Tibial artery (tissue), 4 donors: ENCODE results near the gene RSF1.
"Not testable (repeated sequence)": the region's sequence is repeated elsewhere in the genome, so short reads cannot be mapped to it uniquely, and the experiment has no call there.

ENCODE experiments used
- DNase-seq, 2 donors: peaks; one replicate each; pipeline ENCODE4 v3.0.0-alpha.2; 2019
- H3K27ac ChIP-seq, 2 donors: fragments of 200-600 bp; sonication (generic) in 1 of 2; 1 replicate in 1 of 2; 2 replicates in 1 of 2; pipeline ENCODE4 v1.5.1; 2018 to 2019; ENCODE audit warnings: mild to moderate bottlenecking in 1 of 2
- H3K27me3 ChIP-seq, 2 donors: fragments of 200-600 bp; sonication (generic) in 1 of 2; one replicate each; pipeline versions ENCODE4 v1.5.1 to v1.6.0; 2016 to 2019
- H3K36me3 ChIP-seq, 3 donors: fragments of 200-600 bp; sonication (generic) in 2 of 3; one replicate each; pipeline ENCODE4 v1.5.1; 2016 to 2019; ENCODE audit warnings: mild to moderate bottlenecking in 2 of 3
- H3K4me1 ChIP-seq, 4 donors: fragments of 200-600 bp; sonication (generic) in 2 of 4; 1 replicate in 3 of 4; 2 replicates in 1 of 4; pipeline ENCODE4 v1.5.1; 2016 to 2019
- H3K4me3 ChIP-seq, 2 donors: fragments of 200-600 bp; sonication (generic) in 1 of 2; 1 replicate in 1 of 2; 2 replicates in 1 of 2; pipeline ENCODE4 v1.5.1; 2018 to 2019; ENCODE audit warnings: mild to moderate bottlenecking in 2 of 2
- H3K9me3 ChIP-seq, 3 donors: fragments of 200-600 bp; sonication (generic) in 1 of 3; one replicate each; pipeline ENCODE4 v1.5.1; 2016 to 2019
- intact Hi-C: fragments of 100-400 bp; cut with DNase I; formaldehyde crosslinking; loops from one replicate; pipeline ENCODE4 v1.15.0; 2023; ENCODE audit warnings: low total_unique reads
- TF ChIP-seq, protein P1 (sequence below), 2 experiments: fragments of 200-600 bp in 1 of 2; fragments of 450-650 bp in 1 of 2; IDR thresholded peaks; one replicate each; pipeline ENCODE4 v1.5.1; 2017 to 2019; ENCODE audit warnings: antibody characterized with exemption in 2 of 2, mild to moderate bottlenecking in 1 of 2, moderate library complexity in 1 of 2

The RSF1 gene, protein sequence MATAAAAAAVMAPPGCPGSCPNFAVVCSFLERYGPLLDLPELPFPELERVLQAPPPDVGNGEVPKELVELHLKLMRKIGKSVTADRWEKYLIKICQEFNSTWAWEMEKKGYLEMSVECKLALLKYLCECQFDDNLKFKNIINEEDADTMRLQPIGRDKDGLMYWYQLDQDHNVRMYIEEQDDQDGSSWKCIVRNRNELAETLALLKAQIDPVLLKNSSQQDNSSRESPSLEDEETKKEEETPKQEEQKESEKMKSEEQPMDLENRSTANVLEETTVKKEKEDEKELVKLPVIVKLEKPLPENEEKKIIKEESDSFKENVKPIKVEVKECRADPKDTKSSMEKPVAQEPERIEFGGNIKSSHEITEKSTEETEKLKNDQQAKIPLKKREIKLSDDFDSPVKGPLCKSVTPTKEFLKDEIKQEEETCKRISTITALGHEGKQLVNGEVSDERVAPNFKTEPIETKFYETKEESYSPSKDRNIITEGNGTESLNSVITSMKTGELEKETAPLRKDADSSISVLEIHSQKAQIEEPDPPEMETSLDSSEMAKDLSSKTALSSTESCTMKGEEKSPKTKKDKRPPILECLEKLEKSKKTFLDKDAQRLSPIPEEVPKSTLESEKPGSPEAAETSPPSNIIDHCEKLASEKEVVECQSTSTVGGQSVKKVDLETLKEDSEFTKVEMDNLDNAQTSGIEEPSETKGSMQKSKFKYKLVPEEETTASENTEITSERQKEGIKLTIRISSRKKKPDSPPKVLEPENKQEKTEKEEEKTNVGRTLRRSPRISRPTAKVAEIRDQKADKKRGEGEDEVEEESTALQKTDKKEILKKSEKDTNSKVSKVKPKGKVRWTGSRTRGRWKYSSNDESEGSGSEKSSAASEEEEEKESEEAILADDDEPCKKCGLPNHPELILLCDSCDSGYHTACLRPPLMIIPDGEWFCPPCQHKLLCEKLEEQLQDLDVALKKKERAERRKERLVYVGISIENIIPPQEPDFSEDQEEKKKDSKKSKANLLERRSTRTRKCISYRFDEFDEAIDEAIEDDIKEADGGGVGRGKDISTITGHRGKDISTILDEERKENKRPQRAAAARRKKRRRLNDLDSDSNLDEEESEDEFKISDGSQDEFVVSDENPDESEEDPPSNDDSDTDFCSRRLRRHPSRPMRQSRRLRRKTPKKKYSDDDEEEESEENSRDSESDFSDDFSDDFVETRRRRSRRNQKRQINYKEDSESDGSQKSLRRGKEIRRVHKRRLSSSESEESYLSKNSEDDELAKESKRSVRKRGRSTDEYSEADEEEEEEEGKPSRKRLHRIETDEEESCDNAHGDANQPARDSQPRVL (N-terminal part only)

DNA sequence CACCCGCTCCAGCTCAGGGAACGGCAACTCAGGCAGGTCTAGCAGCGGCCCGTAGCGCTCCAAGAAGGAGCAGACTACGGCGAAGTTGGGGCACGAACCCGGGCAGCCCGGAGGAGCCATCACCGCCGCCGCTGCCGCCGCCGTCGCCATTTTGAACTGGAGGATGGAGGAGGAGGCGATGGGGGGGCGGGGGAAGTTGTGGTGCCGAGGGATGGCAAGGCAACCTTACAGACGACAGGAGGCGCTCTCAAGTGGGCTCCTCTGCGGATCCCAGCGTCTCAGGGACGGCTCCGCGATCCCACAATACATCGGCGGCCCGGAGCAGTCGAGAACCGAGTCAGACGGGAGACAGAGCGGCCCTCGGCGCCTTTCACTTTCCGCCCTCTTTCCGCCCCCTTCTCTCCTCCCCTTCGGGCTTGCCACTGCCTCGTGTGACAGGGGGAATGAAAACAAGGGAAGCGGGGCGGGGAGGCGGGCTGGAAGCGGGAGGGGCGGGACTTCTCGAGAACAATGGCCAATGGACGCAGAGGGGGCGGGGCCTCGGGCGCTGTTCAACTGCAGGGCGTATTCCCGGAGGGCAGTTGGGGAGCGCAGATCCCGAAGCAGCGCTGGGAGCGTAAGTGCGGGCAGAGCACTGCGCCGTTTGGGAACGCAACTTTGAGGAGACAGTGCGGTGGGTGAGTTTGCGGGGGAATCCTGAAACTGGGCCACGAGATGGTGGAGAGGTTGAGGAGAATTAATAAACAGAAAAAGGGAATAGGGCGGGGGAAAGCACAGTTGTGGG lies at the start of gene RSF1, which contains the start of gene AAMDC:
RSF1 (minus strand) TSS at position 158 of the 784 bp plus-strand sequence; CDS start at position 150, 8 bp downstream.
AAMDC (plus strand) TSS at position 580 of the 784 bp plus-strand sequence. CDS start 21,353 bp downstream, outside the sequence.
- H3K27me3 ChIP-seq: no peaks in the 10 kb centered on the region
- peak within 1 kb of the TSS; percentile 90 to 95 for H3K4me3 ChIP-seq
- intact Hi-C loops: no loop called here
- H3K9me3 ChIP-seq: no peaks in the 10 kb centered on the region
- H3K4me1 ChIP-seq: peaks cover 0 to 64% (median 40%) of the 10 kb centered on the region in 4 donors
- TF ChIP-seq, protein P1, sequence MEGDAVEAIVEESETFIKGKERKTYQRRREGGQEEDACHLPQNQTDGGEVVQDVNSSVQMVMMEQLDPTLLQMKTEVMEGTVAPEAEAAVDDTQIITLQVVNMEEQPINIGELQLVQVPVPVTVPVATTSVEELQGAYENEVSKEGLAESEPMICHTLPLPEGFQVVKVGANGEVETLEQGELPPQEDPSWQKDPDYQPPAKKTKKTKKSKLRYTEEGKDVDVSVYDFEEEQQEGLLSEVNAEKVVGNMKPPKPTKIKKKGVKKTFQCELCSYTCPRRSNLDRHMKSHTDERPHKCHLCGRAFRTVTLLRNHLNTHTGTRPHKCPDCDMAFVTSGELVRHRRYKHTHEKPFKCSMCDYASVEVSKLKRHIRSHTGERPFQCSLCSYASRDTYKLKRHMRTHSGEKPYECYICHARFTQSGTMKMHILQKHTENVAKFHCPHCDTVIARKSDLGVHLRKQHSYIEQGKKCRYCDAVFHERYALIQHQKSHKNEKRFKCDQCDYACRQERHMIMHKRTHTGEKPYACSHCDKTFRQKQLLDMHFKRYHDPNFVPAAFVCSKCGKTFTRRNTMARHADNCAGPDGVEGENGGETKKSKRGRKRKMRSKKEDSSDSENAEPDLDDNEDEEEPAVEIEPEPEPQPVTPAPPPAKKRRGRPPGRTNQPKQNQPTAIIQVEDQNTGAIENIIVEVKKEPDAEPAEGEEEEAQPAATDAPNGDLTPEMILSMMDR (IDR thresholded peaks at IDR 0.05): peak; percentile 42 to 66
- peak; percentile 99 for DNase-seq
- no peaks in the 10 kb centered on the region for H3K36me3 ChIP-seq
- peak within 1 kb of the TSS; percentile 99 to 100 for H3K27ac ChIP-seq

DNA sequence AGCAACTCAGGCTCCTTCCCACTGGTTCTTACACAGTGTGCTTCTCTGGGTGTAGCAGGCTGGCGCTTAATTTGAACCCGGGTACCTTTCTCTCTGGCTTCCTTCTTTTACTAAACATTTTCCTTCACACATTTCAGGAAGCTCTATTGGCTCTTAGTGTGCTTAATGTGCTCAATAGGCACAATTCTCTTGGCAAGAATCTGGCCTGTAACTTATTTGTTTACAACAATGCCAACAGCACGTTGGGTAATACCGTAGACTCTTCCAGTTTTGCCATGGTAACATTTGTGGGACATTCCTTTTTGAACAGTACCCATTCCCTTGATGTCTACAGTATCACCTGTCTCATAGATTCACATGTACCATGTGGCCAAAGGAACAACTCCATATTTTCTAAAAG lies 48.2 kb upstream of the RSF1 start:
- H3K27ac ChIP-seq: no peak overlapping the region
- no peak overlapping the region for H3K4me3 ChIP-seq
- H3K36me3 ChIP-seq: peaks cover 36 to 60% (median 36%) of the 10 kb centered on the region in 3 donors
- H3K4me1 ChIP-seq: no peaks in the 10 kb centered on the region
- no peak for DNase-seq
- no peaks in the 10 kb centered on the region for H3K9me3 ChIP-seq
- no peaks in the 10 kb centered on the region for H3K27me3 ChIP-seq
- intact Hi-C loops: no loop called here
- TF ChIP-seq, protein P1 (IDR thresholded peaks at IDR 0.05): no peak

DNA sequence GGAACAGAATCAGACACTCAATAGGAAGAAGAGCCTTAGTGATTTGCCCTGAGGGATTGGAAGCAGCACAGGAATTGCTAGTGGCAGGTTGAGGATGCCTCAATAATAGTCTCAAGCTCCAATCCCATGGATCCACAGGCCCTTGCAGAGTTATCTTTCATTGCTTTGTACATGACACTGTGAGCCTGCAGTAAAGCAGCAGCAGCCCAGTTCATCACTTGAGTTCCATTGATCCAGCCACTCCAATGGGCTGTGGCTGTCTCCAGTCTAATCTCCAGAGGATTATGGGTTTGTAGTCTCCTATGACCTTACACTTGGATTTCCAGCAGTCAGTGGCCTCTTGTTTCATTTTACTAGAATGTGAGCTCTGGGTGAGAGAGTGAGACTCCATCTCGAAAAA lies 45.8 kb upstream of the RSF1 start:
- no peaks in the 10 kb centered on the region for H3K27me3 ChIP-seq
- H3K9me3 ChIP-seq: no peaks in the 10 kb centered on the region
- TF ChIP-seq, protein P1 (IDR thresholded peaks at IDR 0.05): no peak
- no peak overlapping the region for H3K4me3 ChIP-seq
- H3K36me3 ChIP-seq: peaks cover 17 to 54% (median 19%) of the 10 kb centered on the region in 3 donors
- no peaks in the 10 kb centered on the region for H3K4me1 ChIP-seq
- H3K27ac ChIP-seq: no peak overlapping the region
- intact Hi-C loops: no loop called here
- DNase-seq: no peak

DNA sequence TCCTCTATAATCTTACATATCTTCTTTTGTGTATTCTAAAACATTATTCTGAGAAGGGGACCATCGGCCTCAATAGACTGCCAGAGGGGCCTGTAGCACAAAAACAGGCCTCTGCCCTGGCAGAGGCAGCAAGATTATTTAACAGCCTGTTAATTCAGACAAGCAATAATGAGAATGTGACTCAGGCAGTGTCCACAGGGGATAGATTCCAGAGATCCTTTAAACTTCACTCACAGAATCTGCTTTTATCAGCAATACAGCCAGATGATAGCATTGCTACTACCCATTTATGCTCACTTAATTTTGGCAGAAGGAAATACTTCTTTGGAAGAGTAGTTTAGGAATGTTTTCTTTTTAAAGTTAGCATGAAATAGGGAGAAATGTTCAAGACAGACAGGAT lies 45.3 kb upstream of the RSF1 start:
- intact Hi-C loops: no loop called here
- H3K9me3 ChIP-seq: no peaks in the 10 kb centered on the region
- peaks cover 13 to 48% (median 14%) of the 10 kb centered on the region in 3 donors for H3K36me3 ChIP-seq
- H3K27ac ChIP-seq: no peak overlapping the region
- no peaks in the 10 kb centered on the region for H3K4me1 ChIP-seq
- H3K27me3 ChIP-seq: no peaks in the 10 kb centered on the region
- no peak for DNase-seq
- H3K4me3 ChIP-seq: no peak overlapping the region
- TF ChIP-seq, protein P1 (IDR thresholded peaks at IDR 0.05): no peak

DNA sequence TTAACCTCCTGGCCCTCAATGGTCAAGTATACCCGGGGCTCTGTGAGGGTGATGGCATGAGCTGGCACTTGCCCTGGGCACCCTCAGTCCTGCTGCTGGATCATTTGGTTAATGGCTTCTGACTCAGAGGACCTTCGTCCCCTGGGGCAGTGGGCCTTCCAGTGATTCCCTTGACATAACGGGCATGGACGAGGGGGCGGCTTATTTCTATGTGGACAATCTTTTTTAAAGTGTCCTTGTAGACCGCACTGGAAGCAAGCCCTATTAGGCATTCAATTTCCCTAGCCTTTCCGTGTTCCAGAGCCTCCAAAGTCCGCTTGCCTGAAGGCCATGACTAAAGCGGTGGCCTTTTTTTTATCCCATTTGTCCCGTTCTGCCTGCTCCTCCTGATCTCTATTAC lies 40.9 kb upstream of the RSF1 start:
- H3K9me3 ChIP-seq, H3K4me1 ChIP-seq, DNase-seq, H3K4me3 ChIP-seq, intact Hi-C loops, H3K27ac ChIP-seq, H3K27me3 ChIP-seq: not testable (repeated sequence)
- peaks cover 5 to 46% (median 25%) of the 10 kb centered on the region in 3 donors for H3K36me3 ChIP-seq

DNA sequence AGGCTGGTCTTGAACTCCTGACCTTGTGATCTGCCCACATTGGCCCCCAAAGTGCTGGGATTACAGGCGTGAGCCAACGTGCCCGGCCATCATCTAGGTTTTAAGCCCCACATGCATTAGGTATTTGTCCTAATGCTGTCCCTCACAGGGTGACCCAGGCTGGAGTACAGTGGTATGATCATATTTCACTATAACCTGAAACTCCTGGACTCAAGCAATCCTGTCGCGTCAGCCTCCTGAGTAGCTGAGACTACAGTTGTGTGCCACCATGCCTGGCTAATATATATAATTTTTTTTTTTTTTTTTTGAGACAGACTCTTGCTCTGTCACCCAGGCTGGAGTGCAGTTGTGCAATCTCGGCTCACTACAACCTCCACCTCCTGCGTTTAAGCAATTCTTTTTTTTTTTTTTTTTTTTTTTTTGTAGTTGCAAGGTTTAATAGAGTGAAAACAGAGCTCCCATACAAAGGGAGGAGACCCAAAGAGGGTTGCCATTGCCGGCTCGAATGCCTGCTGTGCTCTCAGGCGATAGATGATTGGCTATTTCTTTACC lies 37.5 kb upstream of the RSF1 start:
- H3K27me3 ChIP-seq, H3K4me1 ChIP-seq, H3K9me3 ChIP-seq, intact Hi-C loops, H3K27ac ChIP-seq, H3K4me3 ChIP-seq, DNase-seq: not testable (repeated sequence)
- peaks cover 36 to 67% (median 58%) of the 10 kb centered on the region in 3 donors for H3K36me3 ChIP-seq
